ENCODE measurements around the gene ADGRD1.

DNA sequence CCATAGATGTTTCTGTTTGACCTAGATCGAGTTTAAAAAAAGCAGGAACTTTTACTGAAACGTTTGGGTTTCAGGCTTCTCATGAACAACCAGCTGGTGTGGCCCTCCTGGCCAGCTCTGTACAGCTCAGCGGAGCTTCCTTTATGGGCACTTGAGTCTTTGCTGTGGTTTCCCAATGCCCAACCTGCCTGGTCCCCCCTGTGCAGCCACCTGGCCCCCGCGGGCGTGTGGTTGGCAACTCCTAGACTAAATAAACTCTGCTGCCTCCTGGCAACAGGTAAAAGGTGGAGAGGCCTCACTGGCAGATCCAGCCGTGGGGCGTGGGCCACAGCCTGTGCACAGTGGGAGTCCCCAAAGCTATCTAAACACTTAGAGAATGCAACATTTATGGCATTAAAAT, 38.7 kb downstream of the ADGRD1 start:
- no peak for TF ChIP-seq CTCF (IDR thresholded peaks at IDR 0.05; ENCODE audit: low read length)
- no peak for TF ChIP-seq EZH2 (IDR thresholded peaks at IDR 0.05; ENCODE audit: borderline replicate concordance, low read length)

Data from OCI-LY1 (cell line).